GM18868 (cell line): ENCODE measurements around the gene ASPSCR1.

ENCODE experiments used
- ATAC-seq: cut with Tn5 transposase; IDR thresholded peaks from one replicate; pipeline ENCODE4 v1.9.1; 2021; ENCODE audit warnings: mild to moderate bottlenecking, moderate library complexity; ENCODE audit not compliant: unreplicated experiment

ASPSCR1 gene

GRCh38 chr17:81977211-81977808, at the start of gene ASPSCR1:
TSS of gene ASPSCR1 (plus strand) at chr17:81977629. CDS start at chr17:81977647, 18 bp downstream.
- ATAC-seq = peak; percentile 86

GRCh38 chr17:81927653-81928543, 49.5 kb upstream of the ASPSCR1 start, which contains the start of gene MAFG:
TSS of gene MAFG (minus strand) at chr17:81927735. CDS start at chr17:81923185, 4,550 bp downstream.
- ATAC-seq = peak; percentile 59

- no peak for ATAC-seq
Measured at GRCh38 chr17:81928544-81929252, 48.7 kb upstream of the ASPSCR1 start.

- ATAC-seq = no peak
Measured at GRCh38 chr17:81929253-81930141, 47.9 kb upstream of the ASPSCR1 start.

- ATAC-seq = no peak
Measured at GRCh38 chr17:81930142-81931125, 47.0 kb upstream of the ASPSCR1 start.

GRCh38 chr17:81931189-81931556, 46.3 kb upstream of the ASPSCR1 start:
- ATAC-seq = no peak

GRCh38 chr17:81931557-81932332, 45.7 kb upstream of the ASPSCR1 start:
- no peak for ATAC-seq

GRCh38 chr17:81932333-81932983, 45.0 kb upstream of the ASPSCR1 start:
- ATAC-seq = no peak

- no peak for ATAC-seq
Measured at GRCh38 chr17:81933178-81933699, 44.2 kb upstream of the ASPSCR1 start.

- ATAC-seq = no peak
Measured at GRCh38 chr17:81934098-81934757, 43.2 kb upstream of the ASPSCR1 start.

- no peak for ATAC-seq
Measured at GRCh38 chr17:81934850-81935708, 42.4 kb upstream of the ASPSCR1 start.

- no peak for ATAC-seq
Measured at GRCh38 chr17:81935709-81936084, 41.7 kb upstream of the ASPSCR1 start.

GRCh38 chr17:81939218-81939617, 38.2 kb upstream of the ASPSCR1 start:
- ATAC-seq = no peak

- ATAC-seq = no peak
Measured at GRCh38 chr17:81939881-81940385, 37.5 kb upstream of the ASPSCR1 start.

GRCh38 chr17:81940538-81941483, 36.6 kb upstream of the ASPSCR1 start:
- no peak for ATAC-seq
